Liver (tissue), 9 donors: ENCODE results near the gene CEP95. TPM values are rescaled to one million over a fixed set of nuclear protein-coding genes. Genes with fewer than 3 reads are reported as not detected.

Source experiments
- DNase-seq: peaks from one replicate; pipeline ENCODE4 v3.0.0-alpha.2; 2017; ENCODE audit warnings: low spot score
- H3K27ac ChIP-seq, 2 donors: one replicate each; pipeline ENCODE4 v1.7.0; 2013; ENCODE audit warnings: inconsistent platforms in 2 of 2, low read length in 2 of 2, control low read depth in 1 of 2, low read depth in 1 of 2, mild to moderate bottlenecking in 1 of 2
- H3K27me3 ChIP-seq, 4 donors: one replicate each; pipeline versions ENCODE4 v1.6.1 to v1.7.0; 2013; ENCODE audit warnings: low read length in 3 of 4, inconsistent platforms in 1 of 4, mild to moderate bottlenecking in 1 of 4, moderate library complexity in 1 of 4; ENCODE audit not compliant: control insufficient read depth in 4 of 4, insufficient read depth in 4 of 4
- H3K36me3 ChIP-seq, 4 donors: one replicate each; pipeline versions ENCODE4 v1.6.1 to v1.7.0; 2013; ENCODE audit warnings: low read length in 3 of 4, mild to moderate bottlenecking in 3 of 4, low read depth in 1 of 4, moderate library complexity in 1 of 4; ENCODE audit not compliant: control insufficient read depth in 4 of 4, insufficient read depth in 3 of 4
- H3K4me1 ChIP-seq, 4 donors: one replicate each; pipeline versions ENCODE4 v1.6.1 to v1.7.0; 2013; ENCODE audit warnings: low read length in 3 of 4, mild to moderate bottlenecking in 3 of 4, moderate library complexity in 1 of 4; ENCODE audit not compliant: control insufficient read depth in 4 of 4, insufficient read depth in 4 of 4
- H3K4me3 ChIP-seq, 3 donors: one replicate each; pipeline versions ENCODE4 v1.6.1 to v1.7.0; 2013; ENCODE audit warnings: low read length in 3 of 3, control low read depth in 1 of 3, low read depth in 1 of 3, mild to moderate bottlenecking in 1 of 3
- H3K9ac ChIP-seq, 2 donors: one replicate each; pipeline ENCODE4 v1.7.0; 2013; ENCODE audit warnings: low read length in 2 of 2, mild to moderate bottlenecking in 2 of 2, moderate library complexity in 2 of 2, control low read depth in 1 of 2, low read depth in 1 of 2
- H3K9me3 ChIP-seq, 4 donors: one replicate each; pipeline versions ENCODE4 v1.6.1 to v1.7.0; 2013; ENCODE audit warnings: low read length in 3 of 4; ENCODE audit not compliant: control insufficient read depth in 4 of 4
- ATF3 ChIP-seq: IDR thresholded peaks from 2 replicates; pipeline ENCODE4 v1.6.1; 2016; ENCODE audit warnings: antibody characterized with exemption
- EGR1 ChIP-seq, 2 donors: IDR thresholded peaks; 2 replicates each; pipeline ENCODE4 v1.6.1; 2016 to 2018; ENCODE audit warnings: antibody characterized with exemption in 2 of 2, low read depth in 2 of 2
- FOXA2 ChIP-seq: IDR thresholded peaks from 2 replicates; pipeline ENCODE4 v1.6.1; 2016; ENCODE audit warnings: antibody characterized with exemption
- GABPA ChIP-seq, 2 donors: IDR thresholded peaks in 1 of 2; conservative IDR thresholded peaks in 1 of 2; 2 replicates each; pipeline ENCODE4 v1.6.1; 2016; ENCODE audit warnings: antibody characterized with exemption in 2 of 2, mild to moderate bottlenecking in 1 of 2, moderate library complexity in 1 of 2
- HNF4A ChIP-seq, 2 donors: conservative IDR thresholded peaks; 2 replicates each; pipeline ENCODE4 v1.6.1; 2016; ENCODE audit warnings: antibody characterized with exemption in 2 of 2, mild to moderate bottlenecking in 2 of 2
- JUND ChIP-seq, 2 donors: IDR thresholded peaks; 2 replicates each; pipeline ENCODE4 v1.6.1; 2016; ENCODE audit warnings: antibody characterized with exemption in 2 of 2
- NR2F2 ChIP-seq: IDR thresholded peaks from 2 replicates; pipeline ENCODE4 v1.6.1; 2016; ENCODE audit warnings: antibody characterized with exemption
- RAD21 ChIP-seq, 2 donors: IDR thresholded peaks; 2 replicates each; pipeline ENCODE4 v1.6.1; 2016; ENCODE audit warnings: antibody characterized with exemption in 2 of 2, mild to moderate bottlenecking in 2 of 2
- REST ChIP-seq: IDR thresholded peaks from 2 replicates; pipeline ENCODE4 v1.6.1; 2016; ENCODE audit warnings: antibody characterized with exemption, mild to moderate bottlenecking
- RXRA ChIP-seq, 2 donors: IDR thresholded peaks; 2 replicates each; pipeline ENCODE4 v1.6.1; 2017 to 2018; ENCODE audit warnings: antibody characterized with exemption in 2 of 2, mild to moderate bottlenecking in 1 of 2
- SP1 ChIP-seq: IDR thresholded peaks from 2 replicates; pipeline ENCODE4 v1.6.1; 2018; ENCODE audit warnings: antibody characterized with exemption, mild to moderate bottlenecking
- TAF1 ChIP-seq: conservative IDR thresholded peaks from 2 replicates; pipeline ENCODE4 v1.6.1; 2016; ENCODE audit warnings: antibody characterized with exemption, mild to moderate bottlenecking
- YY1 ChIP-seq: IDR thresholded peaks from 2 replicates; pipeline ENCODE4 v1.6.1; 2016; ENCODE audit warnings: antibody characterized with exemption, mild to moderate bottlenecking
- ZBTB33 ChIP-seq: IDR thresholded peaks from 2 replicates; pipeline ENCODE4 v1.6.1; 2016; ENCODE audit warnings: antibody characterized with exemption
- WGBS: extraction: QIAGEN DNeasy Blood & Tissue Kit; methylation state at CpG from one replicate; pipeline ENCODE4 v1.1.7; 2013; 5-methylcytosine and 5-hydroxymethylcytosine counted together
- polyA plus RNA-seq, 2 donors: library from polyadenylated mRNA; stranded (reverse) in 1 of 2; unstranded in 1 of 2; fragments of 200-250 nt in 1 of 2; fragments of >200 nt in 1 of 2; fragmentation: Nextera tagmentation in 1 of 2; extraction: Ambion mirVana in 1 of 2; gene quantifications; one replicate each; pipeline versions ENCODE4 v1.2.1 to v1.2.3, GENCODE V29; 2013 to 2015
- total RNA-seq, 2 donors: library from RNA; depleted of rRNA; stranded (reverse); fragments of >200 nt; gene quantifications; one replicate each; pipeline ENCODE4 v1.2.3, GENCODE V29; 2014
- TF ChIP-seq, protein P1 (sequence below): IDR thresholded peaks from 2 replicates; pipeline ENCODE4 v1.6.1; 2016; ENCODE audit warnings: antibody characterized with exemption
- TF ChIP-seq, protein P2 (sequence below): fragments of 150-350 bp; IDR thresholded peaks from 2 replicates; pipeline ENCODE4 v1.5.1; 2017; ENCODE audit warnings: improper control_type of control experiment, low read depth, low read length; ENCODE audit not compliant: missing input control
- donor health status: healthy.
- donor health status: healthy.
- donor health status: healthy.
- donor health status: healthy.
- donor health status: healthy.

CEP95 gene
- total and polyA plus RNA-seq, 4 donors, result 5.3 to 23.3 (median 11.0) TPM

DNA sequence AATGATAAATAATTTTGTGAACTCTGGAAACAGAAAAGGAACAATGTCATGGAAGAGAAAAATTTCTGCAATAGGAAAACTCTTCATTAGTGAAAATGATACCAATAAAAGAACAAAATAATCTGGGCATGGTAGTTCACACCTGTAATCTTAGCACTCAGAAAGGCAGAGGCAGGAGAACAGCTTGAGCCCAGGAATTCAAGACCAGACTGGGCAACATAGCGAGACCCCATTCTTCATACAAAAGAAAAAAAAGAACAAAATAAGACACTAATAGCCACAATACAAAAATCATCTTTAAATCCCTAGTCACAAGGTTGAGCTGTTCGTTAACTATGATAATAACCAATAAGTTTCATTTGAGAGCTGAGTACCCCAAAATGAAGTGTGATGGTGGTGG is 18.5 kb upstream of the CEP95 start:
- TF ChIP-seq, protein P1, sequence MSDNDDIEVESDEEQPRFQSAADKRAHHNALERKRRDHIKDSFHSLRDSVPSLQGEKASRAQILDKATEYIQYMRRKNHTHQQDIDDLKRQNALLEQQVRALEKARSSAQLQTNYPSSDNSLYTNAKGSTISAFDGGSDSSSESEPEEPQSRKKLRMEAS, result no peak
- TF ChIP-seq EGR1 (IDR thresholded peaks at IDR 0.05; ENCODE audit: low read depth in 2 of 2) (no peak), GABPA (IDR thresholded peaks at IDR 0.05 in 1 of 2, conservative IDR thresholded peaks at IDR 0.05 in 1 of 2) (no peak), REST (no peak), JUND (IDR thresholded peaks at IDR 0.05) (no peak), ZBTB33 (no peak), FOXA2 (no peak), SP1 (no peak), ATF3 (no peak), RXRA (IDR thresholded peaks at IDR 0.05) (no peak), NR2F2 (no peak), RAD21 (IDR thresholded peaks at IDR 0.05) (no peak), TAF1 (no peak), YY1 (no peak)
- DNase-seq, result no peak
- Histone ChIP-seq H3K9ac (no peak overlapping the region), H3K27me3 (no peaks in the 10 kb centered on the region), H3K27ac (no peak overlapping the region), H3K4me1 (no peaks in the 10 kb centered on the region), H3K4me3 (no peak overlapping the region), H3K36me3 (peaks cover 3 to 16% (median 12%) of the 10 kb centered on the region in 4 donors), H3K9me3 (no peaks in the 10 kb centered on the region)
- WGBS, result 98% methylated on average over 2 of the region's 2 CpGs

- 91% methylated on average over 13 of the region's 13 CpGs for WGBS
- H3K4me1 ChIP-seq, result peaks cover 6 to 10% (median 8%) of the 10 kb centered on the region in 4 donors
- no peak for DNase-seq
- peaks cover 2 to 9% (median 5%) of the 10 kb centered on the region in 4 donors for H3K36me3 ChIP-seq
- no peak overlapping the region for H3K27ac ChIP-seq
- H3K27me3 ChIP-seq, result no peaks in the 10 kb centered on the region
- no peak for TF ChIP-seq HNF4A (conservative IDR thresholded peaks at IDR 0.05)
- peak; percentile 66 to 76 for TF ChIP-seq RAD21 (IDR thresholded peaks at IDR 0.05)
- TF ChIP-seq, protein P2, sequence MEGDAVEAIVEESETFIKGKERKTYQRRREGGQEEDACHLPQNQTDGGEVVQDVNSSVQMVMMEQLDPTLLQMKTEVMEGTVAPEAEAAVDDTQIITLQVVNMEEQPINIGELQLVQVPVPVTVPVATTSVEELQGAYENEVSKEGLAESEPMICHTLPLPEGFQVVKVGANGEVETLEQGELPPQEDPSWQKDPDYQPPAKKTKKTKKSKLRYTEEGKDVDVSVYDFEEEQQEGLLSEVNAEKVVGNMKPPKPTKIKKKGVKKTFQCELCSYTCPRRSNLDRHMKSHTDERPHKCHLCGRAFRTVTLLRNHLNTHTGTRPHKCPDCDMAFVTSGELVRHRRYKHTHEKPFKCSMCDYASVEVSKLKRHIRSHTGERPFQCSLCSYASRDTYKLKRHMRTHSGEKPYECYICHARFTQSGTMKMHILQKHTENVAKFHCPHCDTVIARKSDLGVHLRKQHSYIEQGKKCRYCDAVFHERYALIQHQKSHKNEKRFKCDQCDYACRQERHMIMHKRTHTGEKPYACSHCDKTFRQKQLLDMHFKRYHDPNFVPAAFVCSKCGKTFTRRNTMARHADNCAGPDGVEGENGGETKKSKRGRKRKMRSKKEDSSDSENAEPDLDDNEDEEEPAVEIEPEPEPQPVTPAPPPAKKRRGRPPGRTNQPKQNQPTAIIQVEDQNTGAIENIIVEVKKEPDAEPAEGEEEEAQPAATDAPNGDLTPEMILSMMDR, result peak; percentile 45
- no peak overlapping the region for H3K9ac ChIP-seq
- H3K9me3 ChIP-seq, result no peaks in the 10 kb centered on the region
- no peak overlapping the region for H3K4me3 ChIP-seq
These were observed 15.5 kb upstream of the CEP95 start for GRCh38 chr17:64491034-64491860.
